Measurements from ENCODE around the gene BCAS3. TPM values are rescaled to one million over a fixed set of nuclear protein-coding genes. Genes with fewer than 3 reads are reported as not detected.

BCAS3 gene
- total RNA-seq, 2 experiments from 2014 or later = 13.7 to 25.8 TPM

- Mint-ChIP-seq H3K4me1 (no peaks in the 10 kb centered on the region), H3K27me3 (no peaks in the 10 kb centered on the region), H3K4me3 (no peak overlapping the region), H3K27ac (no peak overlapping the region), H3K9me3 (ENCODE audit: low read depth) (no peaks in the 10 kb centered on the region), H3K36me3 (no peaks in the 10 kb centered on the region)
- CTCF ChIA-PET = interaction anchor here (0.8 kb wide), 1 partner anchor 20 kb away, joined by 3 read pairs; no protein-coding TSS in a partner anchor
- ATAC-seq (no peak), DNase-seq (no peak)
Measured at GRCh38 chr17:60740584-60740983, 62.9 kb downstream of the BCAS3 start.

- Mint-ChIP-seq H3K9me3 (ENCODE audit: low read depth) (no peaks in the 10 kb centered on the region), H3K27me3 (no peaks in the 10 kb centered on the region), H3K36me3 (no peaks in the 10 kb centered on the region), H3K4me1 (no peaks in the 10 kb centered on the region), H3K27ac (no peak overlapping the region), H3K4me3 (no peak overlapping the region)
- CTCF ChIA-PET = interaction anchor here (0.8 kb wide), 1 partner anchor 20 kb away, joined by 3 read pairs; no protein-coding TSS in a partner anchor
- no peak for DNase-seq
- ATAC-seq = no peak
Measured at GRCh38 chr17:60741031-60741430, 63.4 kb downstream of the BCAS3 start.

GRCh38 chr17:60743282-60743681 lies 65.6 kb downstream of the BCAS3 start:
- H3K36me3 Mint-ChIP-seq = no peaks in the 10 kb centered on the region
- CTCF ChIA-PET = no interaction called here
- H3K4me1 Mint-ChIP-seq = no peaks in the 10 kb centered on the region
- no peak overlapping the region for H3K4me3 Mint-ChIP-seq
- DNase-seq (no peak), ATAC-seq (no peak)
- no peaks in the 10 kb centered on the region for H3K27me3 Mint-ChIP-seq
- no peak overlapping the region for H3K27ac Mint-ChIP-seq
- H3K9me3 Mint-ChIP-seq (ENCODE audit: low read depth) = no peaks in the 10 kb centered on the region

GRCh38 chr17:60743799-60744198 lies 66.1 kb downstream of the BCAS3 start:
- Mint-ChIP-seq H3K27ac (no peak overlapping the region), H3K36me3 (no peaks in the 10 kb centered on the region), H3K27me3 (no peaks in the 10 kb centered on the region), H3K4me3 (no peak overlapping the region), H3K9me3 (ENCODE audit: low read depth) (no peaks in the 10 kb centered on the region), H3K4me1 (no peaks in the 10 kb centered on the region)
- ATAC-seq (no peak), DNase-seq (no peak)
- CTCF ChIA-PET = no interaction called here

- Mint-ChIP-seq H3K4me1 (no peaks in the 10 kb centered on the region), H3K36me3 (no peaks in the 10 kb centered on the region), H3K4me3 (no peak overlapping the region), H3K27ac (no peak overlapping the region), H3K9me3 (ENCODE audit: low read depth) (no peaks in the 10 kb centered on the region), H3K27me3 (no peaks in the 10 kb centered on the region)
- ATAC-seq (no peak), DNase-seq (no peak)
- CTCF ChIA-PET = no interaction called here
Measured at GRCh38 chr17:60744355-60744966, 66.8 kb downstream of the BCAS3 start.

- no peak for ATAC-seq
- Mint-ChIP-seq H3K4me3 (no peak overlapping the region), H3K27ac (no peak overlapping the region), H3K36me3 (peaks cover under 1% of the 10 kb centered on the region), H3K9me3 (ENCODE audit: low read depth) (no peaks in the 10 kb centered on the region), H3K27me3 (no peaks in the 10 kb centered on the region), H3K4me1 (no peaks in the 10 kb centered on the region)
- CTCF ChIA-PET = no interaction called here
- no peak for DNase-seq
Measured at GRCh38 chr17:60745544-60745943, 67.9 kb downstream of the BCAS3 start.

GRCh38 chr17:60747069-60747808 lies 69.6 kb downstream of the BCAS3 start:
- no peaks in the 10 kb centered on the region for H3K27me3 Mint-ChIP-seq
- no peaks in the 10 kb centered on the region for H3K9me3 Mint-ChIP-seq (ENCODE audit: low read depth)
- no peaks in the 10 kb centered on the region for H3K4me1 Mint-ChIP-seq
- no peak for ATAC-seq
- H3K36me3 Mint-ChIP-seq = peaks cover 3% of the 10 kb centered on the region
- DNase-seq = no peak
- no peak overlapping the region for H3K4me3 Mint-ChIP-seq
- no peak overlapping the region for H3K27ac Mint-ChIP-seq
- CTCF ChIA-PET = no interaction called here

- DNase-seq = no peak
- Mint-ChIP-seq H3K4me1 (no peaks in the 10 kb centered on the region), H3K36me3 (peaks cover 3% of the 10 kb centered on the region), H3K9me3 (ENCODE audit: low read depth) (no peaks in the 10 kb centered on the region), H3K4me3 (no peak overlapping the region), H3K27me3 (no peaks in the 10 kb centered on the region), H3K27ac (no peak overlapping the region)
- CTCF ChIA-PET = no interaction called here
- no peak for ATAC-seq
Measured at GRCh38 chr17:60748204-60748603, 70.6 kb downstream of the BCAS3 start.

- H3K27me3 Mint-ChIP-seq = no peaks in the 10 kb centered on the region
- DNase-seq (no peak), ATAC-seq (no peak)
- H3K27ac Mint-ChIP-seq = no peak overlapping the region
- H3K36me3 Mint-ChIP-seq = peaks cover 3% of the 10 kb centered on the region
- no peaks in the 10 kb centered on the region for H3K4me1 Mint-ChIP-seq
- CTCF ChIA-PET = no interaction called here
- no peak overlapping the region for H3K4me3 Mint-ChIP-seq
- H3K9me3 Mint-ChIP-seq (ENCODE audit: low read depth) = no peaks in the 10 kb centered on the region
Measured at GRCh38 chr17:60749050-60749449, 71.4 kb downstream of the BCAS3 start.

- Mint-ChIP-seq H3K9me3 (ENCODE audit: low read depth) (no peaks in the 10 kb centered on the region), H3K4me1 (no peaks in the 10 kb centered on the region), H3K27me3 (no peaks in the 10 kb centered on the region), H3K4me3 (no peak overlapping the region), H3K27ac (no peak overlapping the region), H3K36me3 (peaks cover 3% of the 10 kb centered on the region)
- DNase-seq (no peak), ATAC-seq (no peak)
- CTCF ChIA-PET = no interaction called here
Measured at GRCh38 chr17:60749708-60750107, 72.1 kb downstream of the BCAS3 start.

- DNase-seq (no peak), ATAC-seq (no peak)
- Mint-ChIP-seq H3K4me3 (no peak overlapping the region), H3K36me3 (peaks cover 3% of the 10 kb centered on the region), H3K27ac (no peak overlapping the region), H3K4me1 (no peaks in the 10 kb centered on the region), H3K9me3 (ENCODE audit: low read depth) (no peaks in the 10 kb centered on the region), H3K27me3 (no peaks in the 10 kb centered on the region)
- CTCF ChIA-PET = no interaction called here
Measured at GRCh38 chr17:60750640-60751039, 73.0 kb downstream of the BCAS3 start.

- H3K4me3 Mint-ChIP-seq = no peak overlapping the region
- ATAC-seq = no peak
- H3K36me3 Mint-ChIP-seq = peaks cover 3% of the 10 kb centered on the region
- no peaks in the 10 kb centered on the region for H3K27me3 Mint-ChIP-seq
- no peak overlapping the region for H3K27ac Mint-ChIP-seq
- H3K4me1 Mint-ChIP-seq = no peaks in the 10 kb centered on the region
- CTCF ChIA-PET = no interaction called here
- no peak for DNase-seq
- no peaks in the 10 kb centered on the region for H3K9me3 Mint-ChIP-seq (ENCODE audit: low read depth)
Measured at GRCh38 chr17:60751884-60752283, 74.2 kb downstream of the BCAS3 start.

GRCh38 chr17:60752873-60753577 lies 75.4 kb downstream of the BCAS3 start:
- Mint-ChIP-seq H3K9me3 (ENCODE audit: low read depth) (no peaks in the 10 kb centered on the region), H3K4me1 (no peaks in the 10 kb centered on the region), H3K27me3 (no peaks in the 10 kb centered on the region), H3K4me3 (no peak overlapping the region), H3K36me3 (peaks cover 3% of the 10 kb centered on the region), H3K27ac (no peak overlapping the region)
- ATAC-seq (no peak), DNase-seq (no peak)
- CTCF ChIA-PET = no interaction called here

GRCh38 chr17:60754057-60754604 lies 76.5 kb downstream of the BCAS3 start:
- CTCF ChIA-PET = no interaction called here
- DNase-seq (no peak), ATAC-seq (no peak)
- H3K36me3 Mint-ChIP-seq = peaks cover 3% of the 10 kb centered on the region
- no peaks in the 10 kb centered on the region for H3K9me3 Mint-ChIP-seq (ENCODE audit: low read depth)
- no peak overlapping the region for H3K27ac Mint-ChIP-seq
- no peak overlapping the region for H3K4me3 Mint-ChIP-seq
- no peaks in the 10 kb centered on the region for H3K4me1 Mint-ChIP-seq
- H3K27me3 Mint-ChIP-seq = no peaks in the 10 kb centered on the region

Data from activated CD8-positive, alpha-beta memory T cell treated with anti-CD3 and anti-CD28 coated beads, Interleukin-2, amount 10 ng/mL, durations not matched to agents 7 days and 5 days (primary cell).